Stimulated activated CD8-positive, alpha-beta memory T cell treated with anti-CD3 and anti-CD28 coated beads, Interleukin-4, amount 100 ng/mL, for 48 hours (primary cell): ENCODE measurements around the gene LIPG.
"Not testable (repeated sequence)": the region's sequence is repeated elsewhere in the genome, so short reads cannot be mapped to it uniquely, and the experiment has no call there.

ENCODE experiments used
- DNase-seq: peaks from one replicate; pipeline ENCODE4 v3.0.0-alpha.2; 2020

LIPG gene

GRCh38 chr18:49561289-49562193 is at the start of gene LIPG:
LIPG (plus strand) TSS chr18:49562057; CDS start chr18:49562309, 252 bp downstream.
- DNase-seq = peak; percentile 61

GRCh38 chr18:49512876-49513275 is 49.0 kb upstream of the LIPG start:
- DNase-seq = not testable (repeated sequence)

GRCh38 chr18:49514577-49514976 is 47.3 kb upstream of the LIPG start:
- no peak for DNase-seq

- DNase-seq = not testable (repeated sequence)
Observed at GRCh38 chr18:49515003-49515402, 46.9 kb upstream of the LIPG start.

GRCh38 chr18:49515516-49515915 is 46.3 kb upstream of the LIPG start:
- DNase-seq = no peak

GRCh38 chr18:49517483-49517882 is 44.4 kb upstream of the LIPG start:
- DNase-seq = no peak

GRCh38 chr18:49519101-49519971 is 42.5 kb upstream of the LIPG start:
- DNase-seq = no peak

- DNase-seq = no peak
Observed at GRCh38 chr18:49520661-49521145, 41.2 kb upstream of the LIPG start.

- DNase-seq = no peak
Observed at GRCh38 chr18:49521216-49521835, 40.5 kb upstream of the LIPG start.

- not testable (repeated sequence) for DNase-seq
Observed at GRCh38 chr18:49523580-49524093, 38.2 kb upstream of the LIPG start.

GRCh38 chr18:49524349-49524748 is 37.5 kb upstream of the LIPG start:
- no peak for DNase-seq

GRCh38 chr18:49524951-49525350 is 36.9 kb upstream of the LIPG start:
- no peak for DNase-seq

- no peak for DNase-seq
Observed at GRCh38 chr18:49525981-49526380, 35.9 kb upstream of the LIPG start.

GRCh38 chr18:49527631-49528327 is 34.1 kb upstream of the LIPG start:
- no peak for DNase-seq

GRCh38 chr18:49529596-49529995 is 32.3 kb upstream of the LIPG start:
- DNase-seq = no peak

GRCh38 chr18:49531678-49532153 is 30.1 kb upstream of the LIPG start:
- DNase-seq = no peak

GRCh38 chr18:49534846-49535601 is 26.8 kb upstream of the LIPG start:
- DNase-seq = no peak

GRCh38 chr18:49537232-49537896 is 24.5 kb upstream of the LIPG start:
- DNase-seq = no peak

- DNase-seq = no peak
Observed at GRCh38 chr18:49544362-49544761, 17.5 kb upstream of the LIPG start.

- no peak for DNase-seq
Observed at GRCh38 chr18:49546278-49546677, 15.6 kb upstream of the LIPG start.
